ENCODE data around the gene RAP1GAP2.

RAP1GAP2 gene

DNA sequence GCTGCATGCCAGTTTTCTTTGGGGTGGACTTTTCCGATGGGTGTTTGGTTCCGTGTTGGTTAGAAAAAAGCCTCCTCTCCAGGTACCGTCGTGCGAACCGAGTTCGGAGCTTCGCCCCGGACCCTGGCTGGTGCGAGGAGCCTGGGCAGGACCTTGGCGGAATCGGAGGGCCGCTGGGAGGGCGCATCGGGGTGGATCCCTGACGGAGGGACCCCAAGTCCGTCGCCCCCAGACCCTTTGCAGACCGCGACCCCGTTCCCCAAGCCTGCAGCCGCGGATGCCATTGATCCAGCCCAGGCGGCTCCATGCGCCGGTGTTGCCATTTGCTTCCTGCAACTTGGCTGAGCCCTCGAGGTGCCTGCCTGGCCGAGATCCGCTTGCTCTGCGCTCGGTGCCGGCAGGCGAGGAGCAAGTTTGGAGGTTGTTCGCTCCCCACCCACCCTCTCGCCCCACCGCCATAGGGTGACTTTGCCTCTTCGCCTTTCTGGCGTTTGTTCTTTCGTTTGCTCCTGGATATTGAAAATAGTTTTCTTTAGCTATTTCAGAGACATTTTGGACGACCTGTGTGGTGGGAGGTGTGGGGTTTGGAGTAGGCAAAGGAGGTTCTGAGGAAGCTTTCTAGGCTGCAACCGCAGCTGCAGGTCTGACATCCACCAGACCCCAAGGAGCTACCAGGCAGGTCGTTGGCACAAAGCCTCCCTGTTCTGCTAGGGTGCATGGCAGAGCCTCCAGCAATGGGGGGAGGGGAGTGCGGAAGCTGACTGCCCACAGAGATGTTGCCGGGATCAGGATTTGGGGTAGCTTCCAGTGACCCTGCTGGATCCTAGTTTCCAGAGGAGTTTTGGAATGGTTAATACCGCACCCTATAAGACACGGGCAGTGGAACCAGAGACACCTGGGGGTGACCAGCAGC is 58.2 kb downstream of the RAP1GAP2 start:
- DNase-seq: peak; percentile 64

DNA sequence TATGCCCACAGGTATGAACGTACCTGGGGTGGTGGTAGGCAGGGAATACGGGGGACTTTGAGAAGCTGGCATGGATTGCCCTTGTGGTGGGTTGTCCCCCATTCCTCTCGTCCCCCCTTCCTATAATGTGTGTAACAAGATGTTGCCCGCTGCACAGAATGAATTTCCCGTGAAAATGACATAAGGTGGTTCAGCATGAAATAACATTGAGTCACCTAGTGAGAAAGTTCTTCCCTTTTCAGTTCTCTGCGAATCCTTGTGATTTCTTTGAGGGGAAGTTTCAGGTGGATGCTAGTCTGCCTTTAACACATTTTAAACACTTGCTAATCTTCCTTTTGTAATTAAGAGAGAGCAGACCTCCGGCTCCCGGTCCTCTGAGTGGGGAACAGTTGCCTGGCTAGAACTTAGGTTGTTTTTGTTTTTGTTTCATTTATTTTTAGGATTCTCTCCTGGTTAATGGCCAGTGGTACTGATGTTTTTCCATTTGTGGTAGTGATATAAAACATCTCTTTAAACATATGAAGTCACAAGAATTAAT is 58.9 kb downstream of the RAP1GAP2 start:
- DNase-seq: no peak

DNA sequence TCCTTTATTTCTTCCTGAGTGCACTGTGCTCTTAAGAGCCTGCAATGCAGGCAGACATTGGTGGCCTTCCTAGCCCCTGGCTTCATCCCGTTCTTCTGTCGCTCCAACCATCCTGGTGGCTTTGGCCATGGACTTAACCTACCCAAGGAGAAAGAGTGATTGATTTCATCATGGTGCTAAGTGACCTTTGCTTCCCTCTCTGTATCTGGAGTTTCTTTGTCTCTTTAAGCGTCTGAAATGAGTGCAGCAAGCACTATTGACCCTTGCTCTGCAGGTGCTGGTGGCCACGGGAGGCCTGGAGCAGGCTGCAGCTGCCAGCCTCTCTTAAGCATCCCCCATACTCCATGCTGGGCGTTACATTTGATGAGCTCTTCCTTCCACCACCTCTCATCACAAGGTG is 60.5 kb downstream of the RAP1GAP2 start:
- no peak for DNase-seq

DNA sequence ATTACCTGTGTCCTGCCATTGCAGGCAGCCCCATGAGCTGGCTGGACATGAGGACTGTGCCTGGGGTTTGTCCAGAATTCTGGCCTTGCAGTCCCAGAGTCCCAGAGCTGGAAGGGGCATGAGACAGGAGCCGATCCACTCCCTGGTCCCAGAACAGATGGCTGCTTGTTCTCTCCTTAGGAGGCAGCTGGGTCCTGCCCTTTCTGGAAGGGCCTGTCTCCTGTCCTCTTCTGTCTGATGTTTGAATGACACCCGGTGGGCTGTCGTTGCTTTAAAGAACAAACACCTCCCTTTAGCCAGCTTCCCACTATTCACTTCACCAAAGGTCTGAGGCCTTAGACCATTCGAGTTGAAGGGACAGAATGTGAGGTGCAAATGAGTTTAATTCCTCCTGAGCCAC is 63.8 kb downstream of the RAP1GAP2 start:
- no peak for DNase-seq

DNA sequence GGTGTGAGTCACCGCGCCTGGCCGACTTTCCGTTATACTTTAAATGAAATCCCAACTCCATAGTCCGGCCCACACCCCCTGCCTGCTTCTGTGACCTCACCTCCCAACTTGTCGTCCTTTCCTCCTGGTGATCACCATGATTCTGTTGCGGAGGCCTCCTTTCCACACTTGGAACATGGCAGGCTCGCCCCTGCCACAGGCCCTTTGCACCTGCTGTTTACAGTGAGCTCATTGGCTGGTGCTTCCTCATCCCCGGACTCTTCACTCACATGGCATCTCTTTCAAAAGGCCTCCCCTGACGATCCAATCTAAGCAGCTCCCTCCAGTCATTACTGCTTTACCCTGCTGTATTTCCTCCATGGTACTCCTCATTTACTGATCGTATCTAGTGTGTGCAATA is 64.6 kb downstream of the RAP1GAP2 start:
- no peak for DNase-seq

DNA sequence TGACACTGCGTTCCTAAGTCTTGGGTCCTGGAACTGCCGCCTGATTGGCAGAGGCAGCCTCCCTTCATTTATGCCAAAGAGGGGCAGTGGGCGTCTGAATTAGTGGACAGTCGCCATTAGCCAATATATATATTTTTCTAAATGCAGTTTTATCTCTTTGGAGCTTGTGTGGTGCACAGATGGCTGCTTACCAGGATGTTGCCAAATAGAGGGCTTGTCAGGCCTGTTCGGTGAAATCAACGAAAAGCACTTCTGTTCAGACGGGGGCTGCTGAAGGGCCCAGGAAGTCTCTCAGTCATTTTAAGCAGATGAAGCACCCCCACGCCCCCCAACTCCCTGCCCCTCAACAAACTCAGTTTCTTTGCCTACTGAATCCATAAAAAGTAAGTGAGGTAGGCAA is 66.0 kb downstream of the RAP1GAP2 start:
- DNase-seq: no peak

DNA sequence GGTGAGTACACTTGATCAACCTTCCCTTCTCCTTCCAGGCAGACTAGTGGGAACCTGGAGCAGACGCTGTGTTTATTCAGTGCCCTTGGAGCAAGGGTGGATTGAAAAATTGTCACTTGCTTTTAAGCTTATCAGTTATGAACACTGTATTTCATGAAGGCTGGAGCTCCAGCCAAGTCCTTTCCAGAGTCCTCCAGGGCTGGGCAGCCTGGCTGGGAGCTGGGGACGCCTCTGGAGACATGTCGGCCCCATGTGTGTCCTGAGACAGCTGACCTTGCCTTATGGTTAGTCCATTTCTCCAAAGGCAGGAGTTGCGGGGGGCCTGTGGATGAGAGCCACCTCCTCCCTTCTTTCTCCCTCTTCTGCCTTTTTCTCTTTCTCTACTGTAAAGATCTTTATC is 67.0 kb downstream of the RAP1GAP2 start:
- DNase-seq: no peak

DNA sequence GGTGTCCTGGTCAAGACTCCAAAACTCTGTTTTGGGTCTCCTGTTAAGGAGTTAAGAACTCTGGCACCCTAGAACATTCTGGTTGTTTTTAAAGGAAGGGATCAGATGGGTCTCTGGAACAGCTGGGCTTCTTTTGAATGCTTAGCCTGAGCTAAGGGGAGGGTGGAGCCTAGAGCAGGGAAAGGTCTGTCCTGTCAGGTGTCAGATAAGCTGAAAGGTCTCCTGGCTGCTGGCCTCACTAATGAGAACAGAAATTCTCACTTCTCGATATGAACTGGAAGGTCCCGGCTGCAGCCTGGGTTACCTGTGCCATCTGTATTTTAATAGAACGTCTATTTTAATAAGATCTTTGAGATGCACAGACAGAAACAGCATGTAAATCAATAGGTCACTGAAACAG is 69.0 kb downstream of the RAP1GAP2 start:
- no peak for DNase-seq

DNA sequence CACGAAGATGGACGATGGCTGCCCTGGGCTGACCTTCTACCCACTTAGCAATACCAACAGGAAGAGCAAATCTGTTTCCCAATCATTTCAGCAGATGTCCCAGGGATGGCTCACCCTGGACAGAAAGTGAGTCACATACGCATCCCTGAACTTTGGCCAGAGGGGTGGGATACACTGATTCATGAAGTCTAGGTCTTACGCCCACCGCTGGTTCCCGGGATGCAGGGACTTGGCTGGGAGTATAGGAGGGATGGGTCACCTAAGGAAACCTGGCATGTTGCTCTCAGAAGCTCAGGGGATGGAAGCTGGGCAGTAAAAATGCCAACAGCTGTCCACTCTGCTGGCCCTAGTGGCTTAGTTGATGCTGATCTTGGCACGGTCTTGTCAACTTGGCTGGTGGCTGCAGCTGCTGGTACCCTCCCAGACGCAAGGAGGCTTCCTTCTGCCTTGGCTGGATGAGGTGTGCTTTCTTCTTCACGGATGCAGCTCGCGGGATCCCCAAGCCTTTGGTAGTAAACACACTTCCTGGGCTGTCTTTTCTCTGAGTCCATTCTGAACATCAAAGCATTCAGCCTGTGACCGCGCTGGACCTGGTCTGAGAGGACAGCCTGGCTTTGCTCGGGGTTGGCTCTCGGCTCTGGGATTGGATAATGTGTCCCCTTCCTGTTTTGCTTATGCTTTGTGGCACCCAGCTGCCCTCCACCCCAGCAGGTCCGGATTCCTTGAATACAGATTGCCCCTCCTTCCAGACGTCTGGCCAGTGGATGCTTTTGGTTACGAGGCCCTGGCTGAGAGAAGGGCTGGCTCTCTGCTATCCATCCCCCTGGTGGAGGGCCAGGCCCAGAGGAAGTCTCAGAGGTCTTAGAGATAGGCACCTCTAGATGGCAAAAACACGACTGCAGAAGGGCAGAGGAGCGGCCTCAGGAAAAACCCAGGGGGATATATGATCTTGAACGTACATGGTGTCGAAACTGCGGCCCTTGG is 71.5 kb downstream of the RAP1GAP2 start:
- no peak for DNase-seq

DNA sequence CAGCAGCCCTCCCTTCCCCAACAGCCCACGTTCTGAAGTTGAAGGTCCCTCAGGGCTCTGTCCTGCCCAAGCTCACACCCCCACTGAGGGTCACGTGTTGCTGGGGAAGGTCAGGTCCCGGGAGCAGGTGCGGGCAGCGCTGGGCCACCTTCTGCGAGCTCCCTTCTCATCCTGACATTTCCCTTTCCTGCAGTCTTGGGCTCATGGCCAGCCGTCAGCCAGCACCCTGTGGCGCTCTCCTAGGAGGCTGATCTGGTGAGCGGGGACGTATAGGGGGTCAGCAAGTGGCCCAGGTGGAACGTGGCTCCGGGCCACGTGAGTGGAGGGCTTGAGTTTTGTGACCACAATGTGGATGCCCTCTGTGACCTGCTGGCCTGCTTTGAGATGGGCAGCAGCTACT is 73.4 kb downstream of the RAP1GAP2 start:
- no peak for DNase-seq

DNA sequence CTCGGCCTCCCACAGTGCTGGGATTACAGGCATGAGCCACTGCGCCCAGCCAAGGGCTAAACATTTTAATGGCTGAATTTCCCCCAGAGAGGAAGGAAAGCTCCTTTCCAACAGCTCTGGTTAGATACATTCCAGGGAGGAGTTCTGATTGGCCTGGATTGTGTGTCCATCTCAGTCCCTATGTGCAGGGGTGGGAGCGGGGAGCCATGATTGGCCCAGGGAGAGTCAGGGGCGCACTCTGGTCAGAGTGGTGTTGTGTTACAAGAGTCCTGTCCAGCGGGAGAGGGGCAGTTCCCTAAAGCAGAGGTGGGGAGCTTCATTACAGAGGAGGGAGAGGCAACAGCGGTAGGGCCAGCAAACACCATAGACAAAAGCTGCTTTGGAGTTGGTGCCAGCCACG is 75.0 kb downstream of the RAP1GAP2 start:
- no peak for DNase-seq

DNA sequence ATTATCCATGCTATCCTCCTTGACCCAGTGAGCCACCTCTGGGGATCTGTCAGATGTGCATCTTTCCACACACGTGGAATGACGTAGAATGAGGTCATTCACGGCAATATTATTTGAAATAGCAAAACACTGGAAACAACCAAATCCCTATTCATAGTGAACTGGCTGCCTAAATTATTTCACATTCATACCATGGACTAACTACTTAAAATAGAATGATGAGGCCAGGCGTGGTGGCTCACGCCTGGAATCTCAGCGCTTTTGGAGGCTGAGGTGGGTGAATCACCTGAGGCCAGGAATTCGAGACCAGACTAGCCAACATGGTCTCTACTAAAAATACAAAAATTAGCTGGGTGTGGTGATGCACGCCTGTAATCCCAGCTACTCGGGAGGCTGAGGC is 75.5 kb downstream of the RAP1GAP2 start:
- DNase-seq: no peak

DNA sequence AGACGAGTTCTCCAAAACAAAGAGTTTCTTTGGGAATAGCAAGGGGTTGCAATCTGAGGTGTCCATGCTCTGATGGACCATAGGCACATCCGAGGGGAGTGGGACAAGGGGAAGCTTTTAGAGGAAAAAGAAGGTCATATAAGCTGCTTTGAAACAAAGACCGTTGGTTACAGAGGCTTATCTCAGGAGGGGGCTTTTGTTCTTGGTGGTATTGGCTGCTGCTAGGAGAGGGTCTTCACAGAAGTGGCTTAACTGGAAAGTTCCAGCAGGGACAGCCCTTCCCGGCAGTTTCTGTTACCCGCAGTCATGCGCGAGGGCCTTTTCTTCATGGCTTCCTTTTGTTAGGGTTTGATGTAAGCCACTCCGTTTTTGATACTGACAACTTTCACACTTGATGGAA is 76.0 kb downstream of the RAP1GAP2 start:
- DNase-seq: no peak

DNA sequence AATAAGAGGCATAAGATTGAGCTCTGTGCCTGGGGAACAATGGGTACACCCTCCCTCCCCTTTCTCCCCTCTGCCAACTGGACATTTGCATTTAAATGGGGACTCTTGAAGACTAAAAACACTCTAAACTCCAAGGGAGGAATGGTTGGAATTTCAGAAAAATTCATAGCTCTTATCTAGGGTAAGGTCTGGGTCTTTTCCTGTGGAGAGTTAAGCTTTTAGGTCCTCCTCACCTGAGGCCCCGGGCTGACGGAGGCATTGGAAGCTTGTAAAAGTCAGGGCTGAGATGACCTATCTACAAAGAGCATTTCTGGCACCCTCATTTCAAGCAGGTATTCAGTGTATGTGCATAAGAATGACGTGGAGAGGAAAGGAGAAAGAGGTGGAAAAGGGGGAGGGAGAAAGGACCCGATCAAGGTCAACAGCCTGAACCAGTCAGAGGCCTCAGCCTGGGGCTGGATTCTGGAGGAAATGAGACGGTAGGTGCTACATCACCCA is 78.0 kb downstream of the RAP1GAP2 start:
- DNase-seq: no peak

DNA sequence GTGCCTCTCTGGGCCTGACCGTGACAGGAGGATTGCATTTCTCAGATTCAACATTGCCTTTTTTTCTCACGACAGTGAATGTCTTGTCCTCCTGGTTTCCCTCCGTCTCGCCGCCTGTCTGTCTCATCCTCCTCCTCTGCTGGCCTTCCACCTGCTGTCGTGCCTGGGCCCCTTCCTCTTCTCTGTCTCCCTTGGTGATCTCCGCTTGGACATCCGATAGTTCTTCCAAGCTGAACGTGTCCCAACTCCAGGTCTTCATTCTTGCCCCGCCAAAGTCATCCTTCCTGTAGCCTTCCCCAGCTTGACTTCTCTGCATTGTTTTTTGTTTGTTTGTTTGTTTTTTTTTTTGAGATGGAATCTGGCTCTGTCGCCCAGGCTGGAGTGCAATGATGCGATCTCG is 79.4 kb downstream of the RAP1GAP2 start:
- DNase-seq: no peak

DNA sequence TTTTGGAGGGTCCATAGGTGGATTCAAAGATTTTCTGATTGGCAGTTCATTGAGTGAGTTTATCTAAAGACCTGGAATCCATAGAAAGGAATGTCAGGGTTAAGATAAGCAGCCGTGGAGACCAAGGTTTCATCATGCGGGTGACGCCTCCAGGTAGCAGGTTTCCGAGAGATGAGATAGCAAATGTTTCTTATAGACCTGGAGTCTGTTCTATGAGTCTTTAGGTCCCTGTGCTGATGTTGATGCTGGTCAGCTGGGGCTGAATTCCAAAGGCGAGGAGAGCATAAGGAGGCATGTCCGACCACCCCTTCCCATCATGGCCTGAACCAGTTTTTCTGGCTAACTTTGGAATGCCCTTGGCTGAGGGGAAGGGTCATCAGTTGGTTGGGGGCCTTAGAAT is 80.2 kb downstream of the RAP1GAP2 start:
- DNase-seq: no peak

DNA sequence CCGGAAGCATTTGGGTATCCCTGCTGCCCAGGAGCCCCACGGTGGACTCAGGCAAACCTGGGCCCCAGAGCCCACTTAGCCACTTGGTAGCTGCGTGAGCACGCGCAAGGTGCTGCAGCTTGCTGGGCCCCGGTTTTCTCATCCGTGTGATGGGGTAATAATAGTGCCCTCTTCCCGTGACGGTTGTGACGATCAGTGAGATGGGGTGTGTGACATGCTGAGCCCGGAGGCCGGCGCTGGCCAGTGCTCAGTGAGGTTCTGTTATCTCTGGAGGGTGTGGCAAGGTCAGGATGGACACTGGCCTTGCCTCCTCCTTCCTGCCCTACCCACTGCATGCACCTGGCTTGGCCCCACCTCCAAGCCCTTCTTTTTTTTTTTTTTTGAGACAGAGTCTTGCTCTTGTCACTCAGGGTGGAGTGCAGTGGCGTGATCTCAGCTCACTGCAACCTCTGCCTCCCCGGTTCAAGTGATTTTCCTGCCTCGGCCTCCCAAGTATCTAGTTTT is 82.6 kb downstream of the RAP1GAP2 start:
- DNase-seq: no peak

DNA sequence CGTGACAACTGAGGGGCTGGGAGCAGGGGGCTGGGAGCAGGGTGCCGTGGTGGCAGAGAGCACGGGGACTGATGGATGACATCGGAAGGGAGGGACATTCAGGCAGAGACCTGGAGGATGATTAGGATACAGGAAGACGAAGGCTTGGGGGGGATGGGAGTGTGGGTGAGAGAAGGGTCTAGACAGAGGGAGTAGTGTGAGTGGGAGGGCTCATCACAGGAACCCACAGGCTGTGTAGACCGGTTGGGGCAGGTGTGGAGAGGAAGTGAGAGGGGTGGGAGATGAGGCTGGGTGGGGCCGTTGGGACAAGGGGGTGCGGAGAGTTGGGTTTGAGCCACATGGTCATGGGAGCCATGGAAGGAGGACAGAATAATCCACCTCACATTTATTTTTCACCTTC is 83.8 kb downstream of the RAP1GAP2 start:
- DNase-seq: no peak

DNA sequence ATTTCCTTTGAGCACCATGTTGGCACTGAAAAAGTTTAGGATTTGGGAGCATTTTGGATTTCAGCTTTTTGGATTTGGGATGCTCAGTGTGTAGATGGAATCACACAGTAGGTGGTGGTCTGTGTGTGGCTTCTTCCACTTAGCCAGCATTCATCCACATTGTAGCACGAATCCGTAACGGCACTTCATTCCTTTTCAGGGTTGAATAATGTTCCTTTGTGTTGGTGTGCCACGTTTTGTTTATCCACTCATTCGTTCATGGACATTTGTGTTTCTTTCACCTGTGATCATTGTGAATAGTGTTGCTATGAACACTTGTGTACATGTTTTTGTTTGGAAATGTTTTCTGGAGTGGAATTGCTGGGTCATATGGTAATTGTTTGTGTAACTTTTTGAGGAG is 85.1 kb downstream of the RAP1GAP2 start:
- no peak for DNase-seq

DNA sequence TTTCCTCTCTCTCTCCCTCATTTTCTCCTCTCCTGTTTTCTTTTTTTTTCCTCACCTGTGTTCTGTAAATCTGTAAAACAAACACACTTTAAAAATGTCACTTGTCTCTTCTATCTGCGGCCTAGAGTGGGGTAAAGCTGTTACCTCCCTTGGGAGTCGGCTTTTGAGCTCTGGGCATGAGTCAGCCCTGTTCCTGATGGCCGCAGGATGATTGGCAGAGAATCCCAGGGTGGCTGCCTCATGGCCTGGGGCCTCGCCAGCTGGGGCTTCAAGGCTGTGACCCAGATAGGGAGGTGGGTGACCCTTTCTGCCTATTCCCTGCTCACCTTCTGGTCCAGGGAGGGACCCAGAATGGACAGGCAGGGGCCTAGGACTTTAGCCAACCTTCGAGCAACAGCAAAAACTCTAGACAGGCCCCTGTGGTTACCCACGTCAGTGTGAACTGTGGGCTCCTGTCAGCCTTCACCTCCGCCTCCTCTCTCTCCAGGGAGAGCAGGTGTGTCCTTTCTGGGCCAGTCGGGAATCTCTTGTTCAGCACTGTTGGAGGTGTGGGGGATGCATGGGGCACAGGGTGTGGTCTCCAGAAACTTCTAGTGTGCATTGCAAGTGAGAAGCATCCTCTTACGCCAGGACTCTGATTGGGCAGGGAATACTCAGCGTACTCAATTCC is 87.4 kb downstream of the RAP1GAP2 start:
- DNase-seq: no peak

DNA sequence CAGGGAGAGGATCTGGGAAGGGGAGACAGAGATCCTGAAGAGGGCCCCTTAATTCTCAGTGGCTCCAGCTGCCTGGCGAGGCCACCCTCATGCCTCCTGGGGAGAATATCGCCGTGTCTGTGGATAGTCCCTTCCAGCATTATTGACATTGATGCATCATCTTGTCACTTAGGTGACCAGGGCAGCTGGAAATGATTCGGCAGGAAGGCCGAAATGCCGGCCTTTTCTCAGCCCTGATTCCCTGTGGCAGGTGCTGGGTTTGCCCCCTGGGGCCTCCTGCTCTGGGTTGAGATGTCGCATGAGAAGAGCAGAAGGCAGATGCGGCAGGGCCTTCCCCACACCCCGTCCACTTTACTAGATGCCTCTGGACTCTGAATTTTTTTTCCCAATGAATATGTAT is 89.5 kb downstream of the RAP1GAP2 start:
- no peak for DNase-seq

DNA sequence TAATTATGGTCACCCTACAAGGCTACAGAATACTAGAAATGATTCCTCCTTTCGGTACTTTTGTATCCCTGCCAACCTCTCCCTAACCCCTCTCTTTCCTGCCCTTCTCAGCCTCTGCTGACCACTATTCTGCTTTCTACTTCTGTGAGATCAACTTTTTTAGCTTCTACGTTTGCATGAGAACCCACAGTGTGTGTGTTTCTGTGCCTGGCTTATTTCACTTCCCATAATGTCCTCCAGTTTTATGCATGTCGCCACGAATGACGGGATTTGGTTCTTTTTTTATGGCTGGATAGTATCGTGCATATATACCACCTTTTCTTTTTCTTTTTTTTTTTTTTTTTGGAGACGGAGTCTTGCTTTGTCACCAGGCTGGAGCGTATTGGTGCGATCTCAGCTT is 92.1 kb downstream of the RAP1GAP2 start:
- no peak for DNase-seq

DNA sequence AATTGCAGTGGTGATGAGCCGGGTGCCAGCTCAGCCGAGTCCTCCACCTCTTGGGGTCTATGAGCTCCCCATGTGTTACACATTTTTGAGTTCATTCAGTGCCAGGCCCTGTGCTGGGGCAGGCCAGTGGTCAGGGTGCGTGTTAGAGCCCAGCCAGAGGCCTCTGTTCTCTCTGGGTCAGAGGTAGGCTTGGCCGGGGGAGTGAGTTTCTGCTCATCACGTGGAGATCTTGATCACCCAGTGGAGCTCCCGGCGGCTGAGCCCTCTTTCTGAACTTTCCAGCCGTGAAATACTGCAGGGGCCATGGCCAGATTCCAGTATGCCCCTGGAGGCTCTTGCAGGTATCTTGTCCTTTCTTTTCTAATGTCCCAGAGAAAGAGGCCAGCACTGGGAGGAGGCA is 93.0 kb downstream of the RAP1GAP2 start:
- DNase-seq: no peak

All from activated CD8-positive, alpha-beta memory T cell treated with anti-CD3 and anti-CD28 coated beads for 24 hours (primary cell).